SW 1271 (cell line): ENCODE results near the gene RNASE3.
"Not testable (repeated sequence)": the region's sequence is repeated elsewhere in the genome, so short reads cannot be mapped to it uniquely, and the experiment has no call there.

Experiments used
- DNase-seq, 2 experiments: peaks; one replicate each; lab custom pipeline; 2025; lab: John Stamatoyannopoulos, UW

RNASE3 gene

GRCh38 chr14:20891126-20891825 lies at the start of gene RNASE3:
Gene RNASE3, plus strand, starts transcription at chr14:20891385. Its CDS starts 302 bp downstream, at chr14:20891687.
- not testable (repeated sequence) for DNase-seq

GRCh38 chr14:20846560-20846959 lies 44.6 kb upstream of the RNASE3 start:
- DNase-seq, result no peak

- peak; percentile 22 to 31 for DNase-seq
Measured at GRCh38 chr14:20848316-20848954, 42.8 kb upstream of the RNASE3 start.

- no peak for DNase-seq
Measured at GRCh38 chr14:20848955-20849570, 42.1 kb upstream of the RNASE3 start.

DNA sequence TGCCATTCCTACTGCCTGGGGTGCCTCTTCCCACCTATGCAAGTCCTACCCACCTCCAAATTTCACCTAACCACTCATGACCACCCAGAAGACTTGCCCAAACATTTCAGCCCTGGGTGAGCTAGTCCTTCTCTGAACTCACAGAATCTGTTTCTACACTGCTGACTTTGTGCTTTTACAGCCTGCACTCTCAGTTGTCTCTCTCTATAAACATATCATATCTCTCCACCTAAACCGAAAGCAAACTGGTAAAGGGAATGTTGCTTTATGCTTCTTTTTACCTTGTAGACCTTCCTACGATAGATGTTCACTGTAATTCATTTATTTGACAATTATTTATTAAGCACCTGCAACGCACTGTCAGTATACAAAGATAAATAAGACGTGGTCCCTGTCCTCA lies 38.1 kb upstream of the RNASE3 start:
- no peak for DNase-seq

- peak in 1 of 2 experiments; percentile 64 for DNase-seq
Measured at GRCh38 chr14:20855652-20856291, 35.4 kb upstream of the RNASE3 start.

DNA sequence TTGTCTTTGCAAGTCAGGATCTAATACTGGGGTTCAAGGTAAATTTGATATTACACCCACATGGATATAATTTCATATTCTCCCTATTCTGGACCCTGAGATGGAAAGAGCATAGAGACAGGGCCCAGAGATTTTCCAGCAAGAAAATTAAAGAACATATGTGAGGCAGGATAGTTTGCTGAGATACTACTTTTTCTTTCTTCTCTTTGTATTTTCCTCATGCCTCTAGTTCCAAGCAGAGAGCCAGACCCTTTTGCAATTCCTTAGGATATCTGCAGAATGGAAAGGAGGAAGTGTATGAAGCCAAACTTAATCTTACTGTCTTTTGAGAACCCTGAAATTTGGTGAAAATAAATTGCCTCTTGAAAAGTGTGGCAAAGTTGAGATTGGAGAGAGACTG lies 34.0 kb upstream of the RNASE3 start:
- DNase-seq, result no peak

DNA sequence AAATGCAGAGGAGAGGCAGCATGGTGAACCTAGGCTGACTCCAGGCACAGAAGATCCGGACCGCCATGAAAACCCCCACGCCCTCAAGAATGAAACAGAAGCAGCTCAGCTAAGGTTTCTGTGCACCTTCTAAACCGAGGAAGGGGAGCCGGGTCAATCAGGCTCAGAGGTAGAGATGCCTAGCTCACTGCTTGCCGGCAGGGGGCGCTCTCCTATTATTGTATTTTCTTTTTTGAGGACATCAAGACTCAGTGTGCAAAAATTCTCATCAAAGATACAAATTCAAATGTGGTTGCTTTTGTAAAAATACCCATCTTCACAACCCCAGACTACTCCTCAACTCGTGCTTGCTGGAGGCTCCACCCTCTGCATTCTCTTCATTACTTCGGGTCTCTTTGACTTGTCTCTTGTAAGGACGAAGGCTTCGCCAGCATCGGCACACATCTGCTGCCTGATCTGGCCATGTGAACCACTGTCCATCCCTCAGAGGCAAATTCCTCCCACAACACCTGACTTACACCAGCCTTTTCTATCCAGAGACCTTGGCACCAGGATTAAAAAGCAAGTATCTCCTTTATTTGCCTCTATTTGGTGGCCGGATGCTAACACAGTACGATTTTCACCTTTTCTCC lies 33.4 kb upstream of the RNASE3 start:
- peak in 1 of 2 experiments; percentile 56 for DNase-seq

DNA sequence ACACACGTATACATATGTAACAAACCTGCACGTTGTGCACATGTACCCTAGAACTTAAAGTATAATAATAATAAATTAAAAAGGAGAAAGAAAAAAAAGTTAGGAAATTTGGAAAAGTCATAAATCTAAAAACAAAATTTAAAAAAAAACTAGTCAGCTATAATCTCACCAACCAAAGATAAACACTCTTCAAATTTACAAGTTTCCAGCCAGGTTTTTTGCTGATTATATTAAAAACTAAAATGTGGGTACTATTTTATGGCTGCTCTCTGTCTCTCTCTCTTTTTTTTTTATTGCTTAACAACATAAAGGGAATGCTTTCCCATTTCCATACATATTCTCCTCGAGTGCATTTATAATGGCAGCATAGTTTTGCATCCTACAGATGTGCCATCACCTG lies 25.0 kb upstream of the RNASE3 start:
- DNase-seq, result no peak

- DNase-seq, result no peak
Measured at GRCh38 chr14:20866963-20867362, 24.2 kb upstream of the RNASE3 start.

DNA sequence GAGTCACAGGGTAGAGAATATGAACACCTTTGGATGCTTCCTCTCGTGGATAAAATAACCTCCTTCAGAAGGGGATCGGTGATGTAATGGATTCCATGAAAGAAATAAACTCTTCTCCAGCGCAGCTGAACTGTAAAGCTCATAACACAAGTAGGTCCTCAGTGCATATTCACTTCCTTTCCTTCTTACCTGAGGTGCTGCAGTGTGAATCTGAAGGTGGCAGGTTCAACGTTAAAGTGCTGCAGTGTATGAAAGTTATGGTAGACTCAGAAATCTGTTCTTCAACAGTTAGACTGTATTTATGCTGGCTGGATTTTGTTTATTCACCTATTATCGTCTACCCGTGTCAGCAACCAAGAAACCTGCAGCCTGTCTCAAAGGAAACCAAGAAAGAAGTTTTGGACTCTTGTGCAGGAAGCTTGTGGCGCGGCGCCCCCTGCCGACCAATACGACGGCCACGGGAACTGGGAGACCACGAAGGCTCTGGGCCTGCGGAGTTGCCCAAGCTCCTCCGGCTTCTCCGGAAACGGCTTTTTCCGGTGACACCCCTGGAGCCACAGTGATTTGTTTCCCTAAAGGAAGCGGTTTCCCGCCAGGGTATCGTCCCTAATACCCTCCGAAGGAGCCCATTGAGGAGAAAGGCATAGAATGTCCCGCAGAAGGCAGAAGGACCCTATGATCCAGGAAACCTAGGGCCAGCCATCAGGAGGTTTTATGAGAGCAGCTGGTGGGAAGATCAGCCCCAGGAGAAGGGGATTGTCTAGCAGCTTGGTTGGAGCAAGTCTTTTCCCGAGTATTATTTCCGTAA lies 17.6 kb upstream of the RNASE3 start:
- no peak for DNase-seq

GRCh38 chr14:20877016-20877415 lies 14.2 kb upstream of the RNASE3 start:
- DNase-seq, result no peak

GRCh38 chr14:20878695-20879094 lies 12.5 kb upstream of the RNASE3 start:
- no peak for DNase-seq

GRCh38 chr14:20881229-20881628 lies 10.0 kb upstream of the RNASE3 start:
- not testable (repeated sequence) for DNase-seq

- not testable (repeated sequence) for DNase-seq
Measured at GRCh38 chr14:20882787-20883186, 8.4 kb upstream of the RNASE3 start.

DNA sequence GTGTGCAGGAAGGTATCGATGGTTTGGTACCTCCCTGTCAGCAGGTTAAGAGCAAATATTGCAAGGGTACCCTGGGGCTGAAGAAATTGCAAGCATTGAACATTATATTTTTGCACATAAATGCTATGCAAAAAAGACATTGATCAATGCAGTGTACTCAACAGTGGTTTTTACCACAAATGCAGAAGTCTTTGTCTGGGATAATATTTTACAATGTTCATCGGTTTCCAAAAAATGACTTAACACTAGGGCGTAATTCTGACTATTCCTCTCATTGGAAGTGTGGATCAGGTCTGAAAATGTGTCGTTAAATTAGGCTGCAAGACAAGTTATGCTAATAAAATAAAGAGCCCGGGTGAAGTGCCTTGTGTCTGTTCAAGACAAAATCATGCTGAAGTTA lies 2.8 kb upstream of the RNASE3 start:
- not testable (repeated sequence) for DNase-seq

- DNase-seq, result not testable (repeated sequence)
Measured at GRCh38 chr14:20895322-20895721, 4.1 kb downstream of the RNASE3 start.

GRCh38 chr14:20904393-20905029 lies 13.3 kb downstream of the RNASE3 start:
- DNase-seq, result no peak

- no peak for DNase-seq
Measured at GRCh38 chr14:20905676-20906075, 14.5 kb downstream of the RNASE3 start.

GRCh38 chr14:20907214-20907613 lies 16.0 kb downstream of the RNASE3 start:
- no peak for DNase-seq

GRCh38 chr14:20910822-20911221 lies 19.6 kb downstream of the RNASE3 start:
- not testable (repeated sequence) for DNase-seq
